Activated naive CD4-positive, alpha-beta T cell treated with Interleukin-2 at 50 U/mL for 16 hours (primary cell): Measurements from ENCODE around the gene ERC1.
"Not testable (repeated sequence)": the region's sequence is repeated elsewhere in the genome, so short reads cannot be mapped to it uniquely, and the experiment has no call there.

Experiments used
- DNase-seq: peaks from one replicate; pipeline ENCODE4 v3.0.0-alpha.2; 2020

The ERC1 gene

DNA sequence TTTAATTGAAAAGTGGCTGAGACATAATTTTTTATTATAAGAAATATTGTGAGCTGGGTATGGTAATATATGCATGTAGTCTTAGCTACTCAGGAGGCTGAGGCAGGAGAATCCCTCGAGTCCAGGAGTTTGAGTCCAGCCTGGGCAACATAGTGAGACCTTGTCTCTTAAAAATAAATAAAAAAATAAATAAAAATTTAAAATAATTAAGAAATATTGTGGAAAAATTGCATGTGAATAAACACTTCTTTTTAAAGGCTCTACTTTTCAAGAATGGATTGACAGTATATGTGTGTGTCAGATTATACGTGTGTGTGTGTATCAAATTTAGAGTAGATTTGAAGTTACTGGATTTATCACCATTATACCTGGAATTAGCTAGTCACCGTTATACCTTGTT lies 43.2 kb downstream of the ERC1 start:
- no peak for DNase-seq

DNA sequence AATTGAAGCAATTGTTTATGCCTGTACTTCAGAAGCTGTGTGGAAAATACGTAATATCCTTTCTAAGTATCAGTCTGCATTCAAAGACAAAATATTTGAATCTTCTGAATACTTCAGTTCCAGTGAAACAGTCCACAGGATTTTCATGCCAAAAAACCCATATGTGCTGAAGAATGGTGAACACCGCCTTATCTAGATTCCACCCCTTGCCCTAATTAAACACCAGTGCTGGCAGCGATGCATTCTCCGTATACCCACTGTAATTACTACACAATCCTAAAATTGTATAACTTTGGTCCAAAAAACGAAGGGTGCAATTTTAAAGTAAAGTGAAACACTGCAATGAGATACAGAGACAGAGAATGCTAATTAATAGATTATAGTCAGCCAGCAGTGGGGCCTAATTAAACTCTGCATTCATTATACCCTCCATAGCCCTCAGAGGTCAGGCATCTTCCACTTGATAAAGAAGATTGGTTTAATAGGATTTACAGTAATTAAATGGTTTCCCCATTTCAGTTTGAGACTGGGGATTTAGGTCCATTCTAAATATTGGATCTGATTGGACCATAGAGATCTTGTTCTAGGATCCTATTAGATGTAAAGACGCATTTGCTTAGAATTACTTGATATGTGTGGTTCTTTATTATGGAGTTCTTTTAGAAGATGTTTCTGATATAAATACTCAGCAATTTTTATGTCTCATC lies 43.9 kb downstream of the ERC1 start:
- no peak for DNase-seq

DNA sequence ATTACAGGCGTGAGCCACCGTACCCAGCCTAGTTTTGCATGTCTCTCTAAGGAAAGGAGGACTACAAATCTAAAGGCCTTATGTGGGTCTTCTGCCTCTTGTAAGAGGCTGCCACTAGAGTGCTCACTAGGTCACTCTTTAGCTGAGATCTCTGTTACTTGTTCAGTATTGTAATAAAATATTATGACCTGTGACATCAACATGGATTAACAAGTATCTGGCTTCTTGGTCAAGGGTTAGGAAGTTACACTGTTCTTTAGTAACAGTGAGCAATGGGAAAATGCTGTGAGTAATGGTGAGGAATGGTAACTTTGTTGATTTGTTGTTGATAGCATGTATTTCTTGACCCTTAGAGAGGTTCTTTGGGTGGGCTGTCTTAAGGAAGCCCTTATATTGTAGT lies 50.5 kb downstream of the ERC1 start:
- no peak for DNase-seq

DNA sequence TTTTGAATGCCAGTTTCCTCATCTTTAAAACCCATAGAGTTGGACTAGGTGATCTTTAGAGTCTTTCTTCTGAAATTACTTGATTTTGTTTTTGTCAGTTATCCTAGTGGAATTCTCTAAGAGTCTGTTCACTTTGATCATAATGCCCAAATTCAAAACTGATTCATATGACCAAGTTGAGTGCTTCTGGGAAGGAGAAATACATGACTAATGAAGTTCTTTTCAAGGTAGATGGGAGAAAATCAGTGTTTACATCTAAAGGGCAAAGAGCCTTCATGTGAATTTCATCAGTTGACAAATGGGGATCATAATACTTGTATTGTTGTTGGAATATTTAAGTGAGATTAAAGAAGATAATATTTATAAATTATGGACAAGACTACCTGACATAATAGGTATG lies 53.2 kb downstream of the ERC1 start:
- no peak for DNase-seq

DNA sequence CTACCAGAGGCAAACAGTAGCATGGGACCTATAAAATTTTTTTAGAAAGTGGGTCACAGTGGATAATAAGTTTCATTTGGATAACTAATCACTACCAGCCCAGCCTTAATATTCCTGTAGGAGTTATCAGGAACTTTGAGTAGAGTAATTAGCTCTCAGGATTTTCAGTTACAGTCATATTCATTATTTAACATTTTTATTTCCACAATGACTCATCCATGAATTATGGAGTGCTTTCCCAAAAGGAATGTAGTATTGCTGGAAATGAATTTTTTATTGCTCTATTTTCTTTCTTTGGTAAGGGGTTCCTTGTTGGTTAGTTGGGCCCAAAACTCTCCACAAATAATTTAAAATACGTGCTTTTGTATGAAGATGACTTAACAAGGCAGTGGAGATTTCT lies 53.7 kb downstream of the ERC1 start:
- DNase-seq = no peak

DNA sequence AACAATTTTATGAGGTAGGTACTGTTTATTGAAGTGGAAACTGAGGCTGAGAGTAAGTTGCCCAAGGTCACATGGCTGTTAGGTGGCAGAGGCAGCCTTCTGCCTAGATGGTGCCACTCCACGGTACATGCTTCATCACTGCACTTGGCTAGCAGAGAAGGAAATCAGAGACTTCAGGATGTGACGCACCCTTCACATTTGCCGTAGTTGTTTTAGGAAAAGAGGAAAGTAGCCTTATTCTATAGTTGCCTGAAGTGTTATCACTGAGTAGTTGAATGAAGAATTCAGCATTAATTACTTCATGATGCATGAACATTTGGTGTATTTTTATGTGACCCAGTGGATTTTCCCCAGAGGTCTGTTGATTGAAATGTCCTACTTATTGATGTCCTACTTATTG lies 55.7 kb downstream of the ERC1 start:
- no peak for DNase-seq

DNA sequence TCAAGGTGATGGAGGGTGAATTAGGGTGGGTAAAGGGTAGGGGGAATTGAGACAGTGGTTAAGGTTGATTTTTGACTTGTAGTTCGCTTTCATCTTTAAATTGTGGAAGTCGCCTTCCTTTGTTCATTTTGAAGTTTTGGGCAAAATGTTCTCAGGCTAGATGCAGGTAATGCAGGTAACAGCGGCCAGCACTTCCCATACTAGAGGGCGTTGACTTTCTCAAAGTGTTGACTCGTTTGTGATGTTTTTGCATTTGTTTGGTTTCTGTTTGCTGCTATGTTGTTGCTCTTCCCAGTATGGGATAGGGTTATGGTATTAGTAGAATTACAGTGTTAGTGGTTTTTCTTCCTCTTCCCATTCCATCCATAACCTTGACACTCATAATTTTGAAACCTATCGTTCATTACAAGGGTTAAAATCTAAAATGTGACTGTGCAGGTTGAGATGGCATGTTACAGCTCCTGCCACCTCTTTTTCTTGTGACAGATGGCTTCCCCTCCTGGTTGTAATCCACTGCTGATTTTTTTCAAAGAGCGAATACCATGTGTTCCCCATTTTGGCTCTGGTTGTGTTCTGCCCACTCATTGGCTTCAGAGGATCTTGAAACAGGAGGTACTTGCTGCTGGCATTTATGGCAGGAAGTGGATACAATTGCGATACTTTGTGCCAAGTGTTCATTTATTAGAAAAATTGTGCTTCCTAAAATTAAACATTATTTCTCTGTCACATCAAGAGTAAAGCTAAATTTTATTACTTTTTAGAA lies 57.1 kb downstream of the ERC1 start:
- no peak for DNase-seq

DNA sequence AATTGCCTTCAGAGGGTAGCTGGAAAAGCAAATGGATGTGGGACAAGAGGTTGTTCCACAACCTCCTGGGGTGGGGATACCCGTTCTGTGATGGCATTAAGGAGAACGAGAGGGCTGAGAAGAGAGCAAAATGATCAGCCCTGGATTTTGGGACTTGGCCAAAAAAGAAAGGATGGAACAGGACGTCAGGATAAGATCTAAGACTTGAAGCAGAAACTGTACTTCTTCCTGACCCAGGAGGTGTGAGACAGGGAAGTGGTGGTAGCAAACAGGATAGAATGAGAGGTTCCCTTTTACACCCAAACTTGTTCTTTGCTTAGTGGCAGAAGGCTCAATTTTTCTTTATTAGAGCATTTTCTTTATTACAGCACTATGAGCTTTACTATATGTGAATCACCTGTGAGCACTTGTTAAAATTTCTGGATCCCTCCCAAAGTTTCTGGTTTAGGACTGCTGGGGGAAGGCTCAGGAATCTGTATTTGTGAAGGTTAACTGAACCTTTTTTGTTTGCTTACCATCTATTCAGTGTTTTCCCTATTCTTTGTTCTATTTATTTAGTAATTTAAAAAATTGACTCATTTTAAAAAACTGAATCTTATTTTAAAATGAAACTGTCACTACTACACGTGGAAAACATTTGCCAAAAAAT lies 59.2 kb downstream of the ERC1 start:
- no peak for DNase-seq

DNA sequence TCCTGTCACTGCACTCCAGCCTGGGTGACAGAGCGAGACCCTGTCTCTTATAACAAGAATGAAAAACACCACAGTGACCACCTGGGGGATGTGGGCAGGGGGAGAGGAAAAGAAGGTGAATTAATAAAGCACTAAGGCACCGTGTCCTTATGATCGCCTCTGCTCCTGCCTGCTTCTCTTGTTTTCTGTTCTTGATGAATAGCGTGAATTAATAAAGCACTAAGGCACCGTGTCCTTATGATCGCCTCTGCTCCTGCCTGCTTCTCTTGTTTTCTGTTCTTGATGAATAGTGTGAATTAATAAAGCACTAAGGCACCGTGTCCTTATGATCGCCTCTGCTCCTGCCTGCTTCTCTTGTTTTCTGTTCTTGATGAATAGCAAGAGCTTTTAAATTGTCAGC lies 60.6 kb downstream of the ERC1 start:
- not testable (repeated sequence) for DNase-seq

DNA sequence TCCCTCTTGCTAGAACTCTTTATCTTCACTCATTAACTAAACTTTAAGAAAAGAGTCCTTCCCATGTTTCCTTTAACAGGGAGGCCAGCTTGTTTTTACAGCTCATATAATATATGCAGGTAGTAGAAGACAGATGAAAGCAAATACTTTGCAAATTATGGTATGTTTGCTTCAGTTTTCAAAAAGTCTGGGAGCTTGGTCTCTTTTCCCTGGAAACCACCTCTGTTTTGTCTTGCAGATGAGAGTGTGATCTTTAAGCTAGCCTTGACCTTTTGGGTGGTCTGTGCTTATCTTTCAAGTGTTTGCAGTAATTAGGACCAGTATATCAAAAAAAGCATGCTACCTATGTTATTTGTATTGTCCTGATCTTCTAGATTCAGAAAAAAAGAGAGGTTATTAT lies 62.7 kb downstream of the ERC1 start:
- DNase-seq = no peak

DNA sequence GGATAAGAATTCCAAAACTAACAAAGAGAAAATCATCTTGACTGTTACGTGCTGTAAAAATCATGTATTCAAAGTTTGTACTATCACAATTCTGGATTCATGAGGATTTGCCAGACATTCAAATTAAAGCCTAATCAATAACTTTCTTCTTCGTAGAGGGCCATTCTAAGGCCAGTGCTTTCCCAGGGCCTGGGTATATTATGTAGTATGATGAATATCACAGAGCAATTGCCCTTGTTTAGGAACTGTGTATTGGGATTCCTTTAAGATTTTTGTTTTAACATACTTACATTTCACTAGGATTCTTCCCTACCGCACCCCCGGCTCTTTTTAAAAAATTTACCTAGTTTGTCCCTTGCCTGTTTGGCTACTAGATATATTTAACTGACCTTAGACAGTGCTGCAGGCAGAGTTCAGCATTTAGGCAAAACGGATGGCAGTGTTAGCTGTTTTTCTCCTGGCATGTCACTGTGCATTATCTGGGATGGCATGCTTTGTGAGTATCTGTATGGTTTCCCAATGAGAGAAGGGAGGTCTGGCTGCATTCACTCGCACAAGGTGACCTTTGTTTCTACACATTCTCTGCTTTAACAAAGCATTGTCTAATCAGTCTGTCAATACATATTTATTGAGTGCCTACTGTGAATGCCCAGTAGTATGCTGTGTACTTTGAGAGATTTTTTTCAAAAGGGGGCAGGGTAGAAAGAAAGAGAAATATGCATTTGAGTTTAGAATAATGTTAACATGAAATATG lies 63.3 kb downstream of the ERC1 start:
- no peak for DNase-seq

DNA sequence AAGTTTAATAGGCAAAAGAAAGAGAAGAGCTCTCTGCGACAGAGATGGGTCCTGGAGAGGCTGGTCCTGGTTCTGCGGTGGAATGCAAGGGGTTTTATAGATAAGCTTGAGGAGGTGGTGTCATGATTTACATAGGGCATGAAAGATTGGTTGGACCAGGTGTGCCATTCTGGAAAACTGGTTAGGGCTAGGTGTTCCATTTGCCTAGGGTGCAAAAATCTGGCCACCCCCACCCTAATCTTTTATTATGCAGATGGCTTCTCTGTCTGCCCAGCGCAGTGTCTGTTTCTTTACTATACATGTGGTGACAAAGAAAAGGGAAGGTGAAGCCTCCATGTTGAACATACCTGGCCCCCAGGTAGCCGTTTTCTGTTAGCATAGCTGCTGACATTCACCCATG lies 65.4 kb downstream of the ERC1 start:
- no peak for DNase-seq

DNA sequence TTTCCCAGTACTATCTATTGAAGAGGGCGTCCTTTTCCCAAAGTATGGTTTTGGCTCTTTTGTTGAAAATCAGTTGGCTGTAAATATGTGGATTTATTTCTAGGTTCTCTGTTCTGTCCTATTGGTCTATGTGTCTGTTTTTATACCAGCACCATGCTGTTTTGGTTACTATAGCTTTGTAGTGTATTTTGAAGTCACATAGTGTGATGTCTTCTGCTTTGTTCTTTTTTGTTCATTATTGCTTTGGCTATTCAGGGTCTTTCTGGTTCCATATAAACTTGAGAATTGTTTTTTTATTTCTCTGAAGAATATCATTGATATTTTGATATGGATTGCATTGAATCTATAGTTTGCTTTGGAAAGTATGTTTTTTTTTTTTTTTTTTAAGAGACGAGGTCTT lies 67.4 kb downstream of the ERC1 start:
- DNase-seq = no peak

DNA sequence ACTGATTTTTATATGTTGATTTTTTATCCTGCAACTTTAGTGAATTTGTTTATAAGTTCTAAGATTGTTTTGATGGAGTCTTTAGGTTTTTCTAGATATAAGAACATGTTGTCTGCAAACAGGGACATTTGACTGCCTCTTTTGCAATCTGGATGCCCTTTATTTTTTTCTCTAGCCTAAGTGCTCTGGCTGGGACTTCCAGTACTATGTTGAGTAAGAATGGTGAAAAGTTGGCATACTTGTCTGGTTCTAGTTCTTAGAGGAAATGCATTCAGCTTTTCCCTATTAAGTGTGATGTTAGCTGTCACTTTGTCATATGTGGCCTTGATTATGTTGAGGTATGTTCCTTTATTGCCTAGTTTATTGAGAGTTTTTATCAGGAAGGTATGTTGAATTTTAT lies 68.1 kb downstream of the ERC1 start:
- DNase-seq = no peak

DNA sequence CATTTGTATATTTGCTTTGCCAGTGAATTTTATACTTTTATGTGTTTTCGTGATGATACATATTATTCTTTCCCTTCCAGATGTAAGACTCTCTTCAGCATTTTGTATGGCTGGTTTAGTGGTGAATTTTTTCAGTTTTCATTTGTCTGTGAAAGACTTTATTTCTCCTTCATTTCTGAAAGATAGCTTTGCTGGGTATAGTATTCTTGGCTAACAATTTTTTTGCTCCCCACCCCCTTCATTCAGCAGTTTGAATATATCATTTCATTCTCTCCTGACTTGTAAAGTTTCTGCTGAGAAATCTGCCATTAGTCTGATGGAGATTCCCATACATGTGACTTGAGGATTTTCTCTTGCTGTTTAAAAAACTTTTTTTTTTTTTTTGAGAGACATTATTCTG lies 72.8 kb downstream of the ERC1 start:
- no peak for DNase-seq

DNA sequence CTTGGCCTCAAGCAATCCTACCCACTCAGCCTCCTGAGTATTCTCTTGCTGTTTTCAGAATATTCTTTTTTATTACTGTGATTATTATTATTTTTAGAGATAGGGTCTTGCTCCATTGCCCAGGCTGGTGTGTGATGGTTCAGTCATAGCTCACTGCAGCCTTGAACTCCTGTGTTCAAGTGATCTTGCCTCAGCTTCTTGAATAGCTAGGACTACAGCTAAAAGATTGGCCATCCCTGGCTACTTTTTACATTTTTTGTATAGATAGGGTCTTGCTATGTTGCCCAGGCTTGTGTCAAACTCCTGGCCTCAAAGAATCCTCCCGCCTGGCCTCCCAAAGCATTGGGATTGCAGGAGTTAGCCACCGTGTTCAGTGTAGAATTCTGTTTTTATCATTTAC lies 73.3 kb downstream of the ERC1 start:
- DNase-seq = no peak

DNA sequence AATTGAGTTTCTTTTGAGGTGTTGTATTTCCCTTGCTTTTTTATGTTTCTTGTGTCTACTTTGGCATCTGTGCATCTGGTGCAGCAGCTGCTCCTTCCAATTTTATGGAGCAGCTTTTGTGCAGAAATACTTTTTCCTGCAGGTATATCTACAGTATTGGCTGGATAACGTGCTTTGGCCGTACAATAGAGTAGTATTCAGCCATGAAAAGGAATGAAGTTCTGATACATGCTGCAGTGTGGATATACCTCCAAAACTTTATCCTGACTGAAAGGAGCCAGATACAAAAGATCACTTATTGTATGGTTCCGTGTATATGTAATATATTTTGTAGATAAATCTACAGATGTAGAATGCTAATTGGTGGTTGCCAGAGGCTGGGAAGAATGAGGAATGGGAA lies 74.6 kb downstream of the ERC1 start:
- DNase-seq = no peak

DNA sequence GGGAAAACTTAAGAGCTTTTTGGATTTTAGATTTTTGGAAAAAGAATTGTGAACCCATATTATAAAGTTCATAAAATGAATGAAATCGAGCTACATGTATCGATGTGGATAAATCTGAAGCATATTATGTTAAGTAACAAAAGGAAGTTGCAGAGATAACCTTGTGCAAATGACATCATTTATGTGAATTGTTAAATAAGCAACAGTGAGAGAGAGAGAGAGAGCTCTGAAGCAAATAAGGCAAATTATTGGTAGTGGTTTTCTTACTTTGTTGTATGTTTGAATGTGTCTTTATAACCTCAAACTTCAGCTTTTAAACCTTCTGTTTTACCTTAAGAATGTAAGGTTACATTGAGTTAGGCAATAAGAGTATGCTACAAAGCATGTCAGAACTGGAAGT lies 78.8 kb downstream of the ERC1 start:
- DNase-seq = no peak

DNA sequence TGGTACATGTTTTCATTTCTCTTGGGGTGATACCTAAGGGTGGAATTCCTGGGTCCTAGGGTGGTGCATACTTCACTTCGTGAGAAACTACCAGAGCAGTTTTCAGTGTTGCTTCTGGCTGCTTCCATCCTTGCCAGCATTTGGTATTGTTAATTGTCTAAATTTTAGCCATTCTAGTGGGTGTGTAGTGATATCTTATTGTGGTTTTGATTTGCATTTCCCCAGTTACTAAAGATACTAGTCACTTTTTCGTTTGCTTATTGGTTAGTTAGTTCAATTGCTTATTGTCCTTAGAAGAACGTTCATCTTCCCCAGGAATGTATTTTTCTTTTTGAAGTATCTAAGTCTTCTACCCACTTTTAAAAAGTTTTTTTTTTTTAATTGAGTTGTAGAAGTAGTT lies 80.2 kb downstream of the ERC1 start:
- no peak for DNase-seq

DNA sequence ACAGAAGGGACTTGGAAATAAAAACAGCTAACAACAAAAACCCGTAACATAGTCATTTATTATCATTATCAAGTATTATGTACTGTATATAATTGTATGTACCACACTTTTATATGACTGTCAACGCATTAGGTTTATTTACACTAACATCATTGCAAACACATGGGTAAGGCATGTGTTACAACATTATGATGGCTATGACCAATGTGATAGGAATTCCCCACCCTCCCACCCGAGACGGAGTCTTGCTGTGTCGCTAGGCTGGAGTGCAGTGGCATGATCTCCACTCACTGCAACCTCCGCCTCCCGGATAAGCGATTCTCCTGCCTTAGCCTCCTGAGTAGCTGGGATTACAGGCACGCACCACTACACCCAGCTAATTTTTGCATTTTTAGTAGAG lies 82.6 kb downstream of the ERC1 start:
- DNase-seq = no peak

DNA sequence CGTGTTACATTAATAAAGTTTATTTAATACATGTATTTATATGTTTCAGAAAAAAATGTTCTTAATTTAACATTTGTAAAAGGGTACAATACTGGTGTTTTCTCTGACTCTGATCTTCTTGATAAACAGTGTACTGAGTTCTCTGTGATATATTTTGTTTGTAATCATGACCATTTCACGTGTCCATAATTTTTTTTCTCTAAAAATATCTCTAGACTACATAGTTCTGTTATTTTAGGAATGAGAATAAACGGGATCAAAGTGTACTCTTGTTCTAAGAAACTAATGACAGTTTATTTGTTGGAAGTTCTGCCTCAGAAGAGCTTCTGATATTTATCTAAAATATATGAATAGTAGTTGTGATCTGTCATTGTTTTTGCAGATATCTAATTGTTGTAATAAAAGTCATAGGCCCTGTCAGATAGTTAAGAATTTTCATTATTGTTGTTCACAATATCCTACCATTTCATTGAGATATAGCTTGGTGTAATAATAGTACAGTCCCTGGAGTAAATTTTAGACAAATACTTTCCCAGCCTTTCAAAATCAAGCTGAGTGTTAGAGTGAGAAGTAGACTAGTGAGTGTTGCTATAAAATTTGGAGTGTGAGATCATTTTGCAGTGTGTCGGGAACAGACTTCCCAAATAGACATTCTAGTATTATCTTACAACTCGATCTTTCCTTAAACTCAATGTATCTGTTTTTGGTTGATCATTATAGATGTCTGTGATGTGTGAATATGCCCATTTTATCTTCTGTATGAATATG lies 86.2 kb downstream of the ERC1 start:
- no peak for DNase-seq

DNA sequence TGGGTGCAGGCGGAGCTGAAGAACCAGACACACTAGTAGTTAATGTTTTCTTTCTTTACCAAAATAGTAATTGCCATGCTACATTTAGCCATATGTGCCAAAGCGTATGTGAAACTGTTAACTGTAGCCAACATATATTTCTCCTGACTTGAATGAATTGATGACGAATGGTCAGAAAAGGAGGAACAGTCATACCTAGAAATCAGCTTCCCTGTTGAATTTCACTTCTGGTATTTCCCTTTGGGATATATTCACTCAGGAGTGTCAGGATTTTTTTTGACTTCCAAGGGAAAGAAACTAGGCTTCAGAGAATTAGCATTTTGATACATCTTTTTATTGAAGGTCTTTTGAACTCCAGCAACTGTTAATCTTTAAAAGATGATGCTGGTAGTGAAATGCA lies 87.0 kb downstream of the ERC1 start:
- DNase-seq = no peak
